Measurements from ENCODE around the gene SUMO3. TPM values are rescaled to one million over a fixed set of nuclear protein-coding genes. Genes with fewer than 3 reads are reported as not detected.

The SUMO3 gene
- polyA plus RNA-seq, 1 of the 3 experiments (the other 2 are of a cell fraction) = 125 TPM

DNA sequence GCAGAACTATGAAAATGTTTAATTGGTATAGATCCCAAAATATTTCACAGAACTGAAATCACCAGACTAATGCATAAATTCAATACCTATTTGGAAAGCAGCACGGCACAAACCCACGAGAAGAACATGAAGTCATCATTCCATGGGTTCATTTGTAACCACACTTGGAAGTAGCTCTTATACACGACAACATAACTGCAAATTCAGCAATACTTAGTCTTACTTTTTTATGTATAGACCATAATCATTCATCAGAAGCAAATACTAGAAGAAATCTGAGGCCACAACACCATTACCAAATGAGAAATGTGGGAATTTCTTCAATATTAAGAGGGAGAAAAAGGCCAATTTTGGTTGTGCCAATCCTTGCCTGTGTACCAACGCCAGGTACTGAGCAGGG, 12.0 kb downstream of the SUMO3 start:
- ChIA-PET CTCF (interaction anchor here (1.5 kb wide), 1 partner anchor 9 kb away, joined by 4 read pairs; no protein-coding TSS in a partner anchor), POLR2A (interaction anchor here (2.6 kb wide), 1 partner anchor 10 kb away, joined by 14 read pairs; no protein-coding TSS in a partner anchor)
- H3F3A ChIP-seq (replicated peaks; ENCODE audit: insufficient read depth) = peaks cover 11% of the 10 kb centered on the region
- H3K9me2 ChIP-seq = no peaks in the 10 kb centered on the region
- TF ChIP-seq, protein P1, sequence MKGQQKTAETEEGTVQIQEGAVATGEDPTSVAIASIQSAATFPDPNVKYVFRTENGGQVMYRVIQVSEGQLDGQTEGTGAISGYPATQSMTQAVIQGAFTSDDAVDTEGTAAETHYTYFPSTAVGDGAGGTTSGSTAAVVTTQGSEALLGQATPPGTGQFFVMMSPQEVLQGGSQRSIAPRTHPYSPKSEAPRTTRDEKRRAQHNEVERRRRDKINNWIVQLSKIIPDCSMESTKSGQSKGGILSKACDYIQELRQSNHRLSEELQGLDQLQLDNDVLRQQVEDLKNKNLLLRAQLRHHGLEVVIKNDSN (IDR thresholded peaks at IDR 0.05; ENCODE audit: borderline replicate concordance, low read depth) = no peak
- TF ChIP-seq EZH2phosphoT487 (IDR thresholded peaks at IDR 0.05; ENCODE audit: borderline replicate concordance, low read depth) = no peak
- no peak for DNase-seq
- H3K9me3 ChIP-seq = no peaks in the 10 kb centered on the region
- H3K27ac ChIP-seq (ENCODE audit: low read depth in 2 of 2, low read length in 1 of 2) = peak overlapping the region in 1 of 2 experiments; percentile 81; a peak in 2 of 4 replicates
- no peak overlapping the region for H3K4me2 ChIP-seq
- peaks cover 30 to 51% of the 10 kb centered on the region in 2 experiments for H3K36me3 ChIP-seq (replicated peaks in 1 of 2; ENCODE audit: control insufficient read depth in 1 of 2, insufficient read depth in 2 of 2, low read length in 1 of 2)
- H4K20me1 ChIP-seq (ENCODE audit: insufficient read depth) = 0 out of 2 replicates have a peak, but pooled peaks cover 8% of the 10 kb centered on the region
- H3K4me1 ChIP-seq (ENCODE audit: control insufficient read depth in 1 of 2, insufficient read depth in 2 of 2, low read depth in 1 of 2, low read length in 1 of 2) = peaks cover 0 to 25% of the 10 kb centered on the region in 2 experiments; a peak in 2 of 4 replicates
- H3K4me3 ChIP-seq (ENCODE audit: low read depth in 2 of 2, low read length in 1 of 2) = no peak overlapping the region
- H3K9ac ChIP-seq = no peak overlapping the region
- no peaks in the 10 kb centered on the region for H3K27me3 ChIP-seq (ENCODE audit: insufficient read depth)
- H2AFZ ChIP-seq (ENCODE audit: low read depth) = no peak overlapping the region
- H3K79me2 ChIP-seq (ENCODE audit: insufficient read depth) = peaks cover 42% of the 10 kb centered on the region
- 90% methylated on average over 4 of the region's 4 CpGs for WGBS (ENCODE audit: low lambda C conversion rate)

DNA sequence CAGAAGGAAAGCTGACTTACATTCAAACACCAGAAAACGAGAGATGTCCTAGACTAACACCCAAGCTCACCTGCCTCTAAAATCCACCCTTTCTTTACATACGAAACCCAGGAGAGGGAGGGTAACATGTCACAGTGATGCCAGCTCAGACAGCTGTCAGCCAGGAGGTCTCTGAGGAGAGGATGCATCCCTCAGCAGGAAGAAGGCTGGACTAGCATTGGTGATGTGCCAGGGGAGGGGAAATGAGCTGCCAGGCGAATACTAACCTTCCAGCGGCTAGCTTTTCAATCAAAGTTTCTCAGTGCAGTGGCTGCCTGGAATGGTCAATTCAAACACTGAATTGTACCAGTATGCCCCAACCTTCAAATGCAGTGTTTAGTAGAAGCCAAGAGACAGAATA, 12.6 kb downstream of the SUMO3 start:
- Histone ChIP-seq H3K9me3 (no peaks in the 10 kb centered on the region), H3K27ac (ENCODE audit: low read depth in 2 of 2, low read length in 1 of 2) (peak overlapping the region in 1 of 2 experiments; percentile 81; a peak in 2 of 4 replicates), H3K4me2 (no peak overlapping the region), H2AFZ (ENCODE audit: low read depth) (no peak overlapping the region), H3K4me1 (ENCODE audit: control insufficient read depth in 1 of 2, insufficient read depth in 2 of 2, low read depth in 1 of 2, low read length in 1 of 2) (peaks cover 0 to 29% of the 10 kb centered on the region in 2 experiments; a peak in 2 of 4 replicates), H3F3A (replicated peaks; ENCODE audit: insufficient read depth) (peaks cover 11% of the 10 kb centered on the region), H3K9ac (no peak overlapping the region), H3K36me3 (replicated peaks in 1 of 2; ENCODE audit: control insufficient read depth in 1 of 2, insufficient read depth in 2 of 2, low read length in 1 of 2) (peaks cover 30 to 50% of the 10 kb centered on the region in 2 experiments), H4K20me1 (ENCODE audit: insufficient read depth) (peaks cover 7% of the 10 kb centered on the region; the same call in 1 of the 2 replicates), H3K27me3 (ENCODE audit: insufficient read depth) (no peaks in the 10 kb centered on the region), H3K79me2 (ENCODE audit: insufficient read depth) (peaks cover 42% of the 10 kb centered on the region), H3K9me2 (no peaks in the 10 kb centered on the region), H3K4me3 (ENCODE audit: low read depth in 2 of 2, low read length in 1 of 2) (no peak overlapping the region)
- WGBS (ENCODE audit: low lambda C conversion rate) = 93% methylated on average over 4 of the region's 4 CpGs
- TF ChIP-seq, protein P1 (IDR thresholded peaks at IDR 0.05; ENCODE audit: borderline replicate concordance, low read depth) = no peak
- TF ChIP-seq, protein P2, sequence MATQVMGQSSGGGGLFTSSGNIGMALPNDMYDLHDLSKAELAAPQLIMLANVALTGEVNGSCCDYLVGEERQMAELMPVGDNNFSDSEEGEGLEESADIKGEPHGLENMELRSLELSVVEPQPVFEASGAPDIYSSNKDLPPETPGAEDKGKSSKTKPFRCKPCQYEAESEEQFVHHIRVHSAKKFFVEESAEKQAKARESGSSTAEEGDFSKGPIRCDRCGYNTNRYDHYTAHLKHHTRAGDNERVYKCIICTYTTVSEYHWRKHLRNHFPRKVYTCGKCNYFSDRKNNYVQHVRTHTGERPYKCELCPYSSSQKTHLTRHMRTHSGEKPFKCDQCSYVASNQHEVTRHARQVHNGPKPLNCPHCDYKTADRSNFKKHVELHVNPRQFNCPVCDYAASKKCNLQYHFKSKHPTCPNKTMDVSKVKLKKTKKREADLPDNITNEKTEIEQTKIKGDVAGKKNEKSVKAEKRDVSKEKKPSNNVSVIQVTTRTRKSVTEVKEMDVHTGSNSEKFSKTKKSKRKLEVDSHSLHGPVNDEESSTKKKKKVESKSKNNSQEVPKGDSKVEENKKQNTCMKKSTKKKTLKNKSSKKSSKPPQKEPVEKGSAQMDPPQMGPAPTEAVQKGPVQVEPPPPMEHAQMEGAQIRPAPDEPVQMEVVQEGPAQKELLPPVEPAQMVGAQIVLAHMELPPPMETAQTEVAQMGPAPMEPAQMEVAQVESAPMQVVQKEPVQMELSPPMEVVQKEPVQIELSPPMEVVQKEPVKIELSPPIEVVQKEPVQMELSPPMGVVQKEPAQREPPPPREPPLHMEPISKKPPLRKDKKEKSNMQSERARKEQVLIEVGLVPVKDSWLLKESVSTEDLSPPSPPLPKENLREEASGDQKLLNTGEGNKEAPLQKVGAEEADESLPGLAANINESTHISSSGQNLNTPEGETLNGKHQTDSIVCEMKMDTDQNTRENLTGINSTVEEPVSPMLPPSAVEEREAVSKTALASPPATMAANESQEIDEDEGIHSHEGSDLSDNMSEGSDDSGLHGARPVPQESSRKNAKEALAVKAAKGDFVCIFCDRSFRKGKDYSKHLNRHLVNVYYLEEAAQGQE (IDR thresholded peaks at IDR 0.05; ENCODE audit: low read depth, low read length) = no peak
- TF ChIP-seq JUND (IDR thresholded peaks at IDR 0.05) = no peak
- no peak for TF ChIP-seq EZH2phosphoT487 (IDR thresholded peaks at IDR 0.05; ENCODE audit: borderline replicate concordance, low read depth)
- TF ChIP-seq, protein P3, sequence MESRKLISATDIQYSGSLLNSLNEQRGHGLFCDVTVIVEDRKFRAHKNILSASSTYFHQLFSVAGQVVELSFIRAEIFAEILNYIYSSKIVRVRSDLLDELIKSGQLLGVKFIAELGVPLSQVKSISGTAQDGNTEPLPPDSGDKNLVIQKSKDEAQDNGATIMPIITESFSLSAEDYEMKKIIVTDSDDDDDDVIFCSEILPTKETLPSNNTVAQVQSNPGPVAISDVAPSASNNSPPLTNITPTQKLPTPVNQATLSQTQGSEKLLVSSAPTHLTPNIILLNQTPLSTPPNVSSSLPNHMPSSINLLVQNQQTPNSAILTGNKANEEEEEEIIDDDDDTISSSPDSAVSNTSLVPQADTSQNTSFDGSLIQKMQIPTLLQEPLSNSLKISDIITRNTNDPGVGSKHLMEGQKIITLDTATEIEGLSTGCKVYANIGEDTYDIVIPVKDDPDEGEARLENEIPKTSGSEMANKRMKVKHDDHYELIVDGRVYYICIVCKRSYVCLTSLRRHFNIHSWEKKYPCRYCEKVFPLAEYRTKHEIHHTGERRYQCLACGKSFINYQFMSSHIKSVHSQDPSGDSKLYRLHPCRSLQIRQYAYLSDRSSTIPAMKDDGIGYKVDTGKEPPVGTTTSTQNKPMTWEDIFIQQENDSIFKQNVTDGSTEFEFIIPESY (IDR thresholded peaks at IDR 0.05; ENCODE audit: borderline replicate concordance, low read depth) = no peak
- TF ChIP-seq, protein P4, sequence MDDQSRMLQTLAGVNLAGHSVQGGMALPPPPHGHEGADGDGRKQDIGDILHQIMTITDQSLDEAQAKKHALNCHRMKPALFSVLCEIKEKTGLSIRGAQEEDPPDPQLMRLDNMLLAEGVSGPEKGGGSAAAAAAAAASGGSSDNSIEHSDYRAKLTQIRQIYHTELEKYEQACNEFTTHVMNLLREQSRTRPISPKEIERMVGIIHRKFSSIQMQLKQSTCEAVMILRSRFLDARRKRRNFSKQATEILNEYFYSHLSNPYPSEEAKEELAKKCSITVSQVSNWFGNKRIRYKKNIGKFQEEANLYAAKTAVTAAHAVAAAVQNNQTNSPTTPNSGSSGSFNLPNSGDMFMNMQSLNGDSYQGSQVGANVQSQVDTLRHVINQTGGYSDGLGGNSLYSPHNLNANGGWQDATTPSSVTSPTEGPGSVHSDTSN (IDR thresholded peaks at IDR 0.05) = no peak
- TF ChIP-seq, protein P5, sequence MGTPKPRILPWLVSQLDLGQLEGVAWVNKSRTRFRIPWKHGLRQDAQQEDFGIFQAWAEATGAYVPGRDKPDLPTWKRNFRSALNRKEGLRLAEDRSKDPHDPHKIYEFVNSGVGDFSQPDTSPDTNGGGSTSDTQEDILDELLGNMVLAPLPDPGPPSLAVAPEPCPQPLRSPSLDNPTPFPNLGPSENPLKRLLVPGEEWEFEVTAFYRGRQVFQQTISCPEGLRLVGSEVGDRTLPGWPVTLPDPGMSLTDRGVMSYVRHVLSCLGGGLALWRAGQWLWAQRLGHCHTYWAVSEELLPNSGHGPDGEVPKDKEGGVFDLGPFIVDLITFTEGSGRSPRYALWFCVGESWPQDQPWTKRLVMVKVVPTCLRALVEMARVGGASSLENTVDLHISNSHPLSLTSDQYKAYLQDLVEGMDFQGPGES (IDR thresholded peaks at IDR 0.05; ENCODE audit: low read depth, low read length) = no peak
- TF ChIP-seq CHD2 (IDR thresholded peaks at IDR 0.05; ENCODE audit: low read length, partially characterized antibody) = no peak
- TF ChIP-seq EP300 (IDR thresholded peaks at IDR 0.05; ENCODE audit: borderline replicate concordance in 1 of 2, low read depth in 1 of 2, low read length in 1 of 2) = no peak
- no peak for TF ChIP-seq TAF1 (IDR thresholded peaks at IDR 0.05; ENCODE audit: borderline replicate concordance, low read depth, low read length)
- TF ChIP-seq NFIC (IDR thresholded peaks at IDR 0.05; ENCODE audit: borderline replicate concordance) = no peak
- no peak for TF ChIP-seq POLR2AphosphoS5 (IDR thresholded peaks at IDR 0.05; ENCODE audit: low read depth, low read length)
- TF ChIP-seq, protein P6, sequence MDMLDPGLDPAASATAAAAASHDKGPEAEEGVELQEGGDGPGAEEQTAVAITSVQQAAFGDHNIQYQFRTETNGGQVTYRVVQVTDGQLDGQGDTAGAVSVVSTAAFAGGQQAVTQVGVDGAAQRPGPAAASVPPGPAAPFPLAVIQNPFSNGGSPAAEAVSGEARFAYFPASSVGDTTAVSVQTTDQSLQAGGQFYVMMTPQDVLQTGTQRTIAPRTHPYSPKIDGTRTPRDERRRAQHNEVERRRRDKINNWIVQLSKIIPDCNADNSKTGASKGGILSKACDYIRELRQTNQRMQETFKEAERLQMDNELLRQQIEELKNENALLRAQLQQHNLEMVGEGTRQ (IDR thresholded peaks at IDR 0.05; ENCODE audit: borderline replicate concordance, low read depth, low read length) = no peak
- no peak for TF ChIP-seq GABPA (IDR thresholded peaks at IDR 0.05; ENCODE audit: low read depth)
- no peak for DNase-seq
- ChIA-PET POLR2A (interaction anchor here (2.6 kb wide), 1 partner anchor 10 kb away, joined by 14 read pairs; no protein-coding TSS in a partner anchor), CTCF (interaction anchor here (0.9 to 6.2 kb wide), 3 partner anchors 10 to 127 kb away, joined by 4 to 54 read pairs (median 5); no protein-coding TSS in a partner anchor)

Measured in SK-N-SH (cell line).